B cell (primary cell): Measurements from ENCODE around the gene GNB2. TPM values are rescaled to one million over a fixed set of nuclear protein-coding genes. Genes with fewer than 3 reads are reported as not detected.
A peak's percentile ranks its signal among the peaks of the same experiment; 100 is the strongest.

Experiments
- ATAC-seq: fragments of 200-7000 bp; cut with Tn5 transposase; one replicate; pipeline ENCODE4 v1.10.0; 2021; ENCODE audit warnings: low read depth, mild to moderate bottlenecking, moderate number of reproducible peaks, moderate library complexity
- CTCF ChIA-PET: fragments of 350-600 bp; sonication (Branson Sonifier 250); formaldehyde crosslinking; loops from one replicate; lab custom pipeline; 2021; ENCODE audit warnings: antibody characterized with exemption, inconsistent platforms; lab: Charles Lee
- POLR2A ChIA-PET: fragments of 350-600 bp; sonication (Branson Sonifier 250); formaldehyde crosslinking; loops from one replicate; lab custom pipeline; 2021; ENCODE audit warnings: antibody characterized with exemption; lab: Charles Lee
- DNase-seq: peaks from one replicate; pipeline ENCODE4 v3.0.0; 2013
- H2AFZ ChIP-seq: 2 replicates; pipeline ENCODE4 v1.6.1; 2012; ENCODE audit warnings: mild to moderate bottlenecking, low read depth, low read length; ENCODE audit not compliant: insufficient read depth, poor library complexity, severe bottlenecking
- H3K27ac ChIP-seq, 2 donors: 1 replicate in 1 of 2; 2 replicates in 1 of 2; pipeline ENCODE4 v1.5.1; 2012 to 2013; ENCODE audit warnings: low read length in 2 of 2, mild to moderate bottlenecking in 2 of 2, moderate library complexity in 1 of 2
- H3K27me3 ChIP-seq, 4 experiments: fragments of 200-600 bp in 1 of 4; sonication (generic) in 1 of 4; replicated peaks in 1 of 4; 1 replicate in 2 of 4; 2 replicates in 2 of 4; pipeline versions ENCODE4 v1.6.1 to v1.7.0; 2013 to 2016; ENCODE audit warnings: low read length in 3 of 4, mild to moderate bottlenecking in 2 of 4, mixed read lengths in 1 of 4, moderate library complexity in 1 of 4; ENCODE audit not compliant: insufficient read depth in 4 of 4, control insufficient read depth in 3 of 4; ENCODE audit errors: control extremely low read depth in 1 of 4
- H3K36me3 ChIP-seq, 2 experiments: replicated peaks in 1 of 2; 1 replicate in 1 of 2; 2 replicates in 1 of 2; pipeline versions ENCODE4 v1.6.1 to v1.7.1; 2013; ENCODE audit warnings: low read length in 1 of 2; ENCODE audit not compliant: insufficient read depth in 2 of 2, control insufficient read depth in 1 of 2; ENCODE audit errors: control extremely low read depth in 1 of 2, extremely low read depth in 1 of 2
- H3K4me1 ChIP-seq, 2 donors: fragments of 200-600 bp in 1 of 2; sonication (generic) in 1 of 2; 1 replicate in 1 of 2; 2 replicates in 1 of 2; pipeline versions ENCODE4 v1.5.1 to v1.6.1; 2013 to 2017; ENCODE audit warnings: low read length in 2 of 2; ENCODE audit not compliant: control insufficient read depth in 2 of 2, insufficient read depth in 2 of 2
- H3K4me2 ChIP-seq: replicated peaks from 2 replicates; pipeline ENCODE3; 2012; ENCODE audit warnings: mild to moderate bottlenecking, low read depth, low read length; ENCODE audit not compliant: poor library complexity, severe bottlenecking
- H3K4me3 ChIP-seq, 5 experiments: fragments of 200-600 bp in 1 of 5; sonication (generic) in 1 of 5; 1 replicate in 3 of 5; 2 replicates in 2 of 5; pipeline versions ENCODE4 v1.5.1 to v1.7.0; 2011 to 2016; ENCODE audit warnings: low read length in 4 of 5, mild to moderate bottlenecking in 4 of 5, low read depth in 2 of 5, control low read depth in 1 of 5, moderate library complexity in 1 of 5; ENCODE audit not compliant: insufficient read depth in 1 of 5; ENCODE audit errors: control extremely low read depth in 1 of 5, extremely low read depth in 1 of 5
- H3K79me2 ChIP-seq: fragments of 200-600 bp; sonication (generic); one replicate; pipeline ENCODE4 v1.6.0; 2016; ENCODE audit warnings: low read length; ENCODE audit not compliant: control insufficient read depth, insufficient read depth
- H3K9ac ChIP-seq: fragments of 200-600 bp; sonication (generic); 2 replicates; pipeline ENCODE4 v1.6.1; 2017; ENCODE audit warnings: mild to moderate bottlenecking, low read length, moderate library complexity
- H3K9me3 ChIP-seq, 3 donors: one replicate each; pipeline versions ENCODE4 v1.6.1 to v1.7.1; 2013; ENCODE audit warnings: low read length in 2 of 3; ENCODE audit not compliant: control insufficient read depth in 2 of 3, insufficient read depth in 1 of 3; ENCODE audit errors: control extremely low read depth in 1 of 3
- H4K20me1 ChIP-seq: 2 replicates; pipeline ENCODE4 v1.6.0; 2012; ENCODE audit warnings: mild to moderate bottlenecking, low read length; ENCODE audit not compliant: insufficient read depth, control insufficient read depth, poor library complexity, severe bottlenecking
- H3K27ac Mint-ChIP-seq: one replicate; pipeline ENCODE4 v1.8.0; 2021; ENCODE audit warnings: mixed read lengths
- H3K27me3 Mint-ChIP-seq: one replicate; pipeline ENCODE4 v1.8.0; 2021; ENCODE audit warnings: mixed read lengths
- H3K4me1 Mint-ChIP-seq: one replicate; pipeline ENCODE4 v1.8.0; 2021; ENCODE audit warnings: mixed read lengths
- H3K4me3 Mint-ChIP-seq: one replicate; pipeline ENCODE4 v1.8.0; 2021; ENCODE audit warnings: mixed read lengths
- H3K9me3 Mint-ChIP-seq: one replicate; pipeline ENCODE4 v1.8.0; 2022; ENCODE audit warnings: mixed read lengths; ENCODE audit not compliant: insufficient read depth
- EZH2 ChIP-seq: IDR thresholded peaks from 2 replicates; pipeline ENCODE4 v1.6.1; 2012; ENCODE audit warnings: borderline replicate concordance, low read depth, mild to moderate bottlenecking, moderate library complexity, low read length; ENCODE audit not compliant: insufficient read depth, poor library complexity, severe bottlenecking
- WGBS: methylation state at CpG from one replicate; pipeline ENCODE4 v1.1.5; 2013; ENCODE audit warnings: missing lambda C conversion rate; ENCODE audit not compliant: insufficient coverage; 5-methylcytosine and 5-hydroxymethylcytosine counted together
- intact Hi-C: fragments of 100-400 bp; cut with micrococcal nuclease; formaldehyde crosslinking; loops from one replicate; pipeline ENCODE4 v1.10.0; 2022
- polyA plus RNA-seq: library from polyadenylated mRNA; depleted of rRNA; stranded (reverse); fragments of >200 nt; gene quantifications from 2 replicates; pipeline ENCODE4 v1.2.3, GENCODE V29; 2012
- total RNA-seq, 2 donors: library from RNA; stranded (reverse); fragments of 120-200 nt in 1 of 2; gene quantifications; 1 replicate in 1 of 2; 2 replicates in 1 of 2; pipeline versions ENCODE4 v1.2.3 to v1.2.4, GENCODE V29; 2013 to 2022
- TF ChIP-seq, protein P1 (sequence below): fragments of 200-600 bp; IDR thresholded peaks from one replicate; pipeline ENCODE4 v1.8.0; 2022; ENCODE audit warnings: antibody characterized with exemption, mild to moderate bottlenecking

The GNB2 gene
- total and polyA plus RNA-seq, 2 donors (not counting 1 experiment from before 2014, with no cell fraction given), result 127 to 221 TPM

GRCh38 chr7:100626530-100627237 lies 46.9 kb upstream of the GNB2 start:
- Histone ChIP-seq H3K4me2 (peak overlapping the region; percentile 89), H3K36me3 (no peaks in the 10 kb centered on the region), H3K4me3 (peak overlapping the region in 4 of 5 experiments; percentile 21 to 53 (median 44)), H4K20me1 (no peaks in the 10 kb centered on the region), H3K27me3 (no peaks in the 10 kb centered on the region), H2AFZ (peak overlapping the region; percentile 81), H3K9me3 (no peaks in the 10 kb centered on the region), H3K79me2 (no peaks in the 10 kb centered on the region), H3K27ac (peak overlapping the region in 1 of 2 donors; percentile 55), H3K4me1 (peaks cover 12 to 13% of the 10 kb centered on the region in 2 donors), H3K9ac (peak overlapping the region; percentile 64)
- Mint-ChIP-seq H3K4me1 (peaks cover 11% of the 10 kb centered on the region), H3K4me3 (peak overlapping the region; percentile 80), H3K27me3 (no peaks in the 10 kb centered on the region), H3K9me3 (no peaks in the 10 kb centered on the region), H3K27ac (no peak overlapping the region)
- intact Hi-C loops, result loop anchor here (1.0 kb wide), 4 partner anchors 14 to 47 kb away; partner anchors contain the start of genes FBXO24, GNB2, LRCH4 and MOSPD3
- 6% methylated on average over 29 of the region's 37 CpGs for WGBS
- TF ChIP-seq EZH2, result no peak
- TF ChIP-seq, protein P1, sequence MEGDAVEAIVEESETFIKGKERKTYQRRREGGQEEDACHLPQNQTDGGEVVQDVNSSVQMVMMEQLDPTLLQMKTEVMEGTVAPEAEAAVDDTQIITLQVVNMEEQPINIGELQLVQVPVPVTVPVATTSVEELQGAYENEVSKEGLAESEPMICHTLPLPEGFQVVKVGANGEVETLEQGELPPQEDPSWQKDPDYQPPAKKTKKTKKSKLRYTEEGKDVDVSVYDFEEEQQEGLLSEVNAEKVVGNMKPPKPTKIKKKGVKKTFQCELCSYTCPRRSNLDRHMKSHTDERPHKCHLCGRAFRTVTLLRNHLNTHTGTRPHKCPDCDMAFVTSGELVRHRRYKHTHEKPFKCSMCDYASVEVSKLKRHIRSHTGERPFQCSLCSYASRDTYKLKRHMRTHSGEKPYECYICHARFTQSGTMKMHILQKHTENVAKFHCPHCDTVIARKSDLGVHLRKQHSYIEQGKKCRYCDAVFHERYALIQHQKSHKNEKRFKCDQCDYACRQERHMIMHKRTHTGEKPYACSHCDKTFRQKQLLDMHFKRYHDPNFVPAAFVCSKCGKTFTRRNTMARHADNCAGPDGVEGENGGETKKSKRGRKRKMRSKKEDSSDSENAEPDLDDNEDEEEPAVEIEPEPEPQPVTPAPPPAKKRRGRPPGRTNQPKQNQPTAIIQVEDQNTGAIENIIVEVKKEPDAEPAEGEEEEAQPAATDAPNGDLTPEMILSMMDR, result no peak
- peak; percentile 99 for ATAC-seq
- ChIA-PET CTCF (interaction anchor here (0.5 to 2.4 kb wide), 8 partner anchors 11 to 1241 kb away, joined by 3 to 7 read pairs (median 3); partner anchors contain the start of genes GNB2 and MOSPD3), POLR2A (interaction anchor here (0.6 to 1.4 kb wide), 2 partner anchors 14 to 264 kb away, joined by 3 to 10 read pairs; partner anchors contain the start of gene MOSPD3)
- peak; percentile 83 for DNase-seq

DNA sequence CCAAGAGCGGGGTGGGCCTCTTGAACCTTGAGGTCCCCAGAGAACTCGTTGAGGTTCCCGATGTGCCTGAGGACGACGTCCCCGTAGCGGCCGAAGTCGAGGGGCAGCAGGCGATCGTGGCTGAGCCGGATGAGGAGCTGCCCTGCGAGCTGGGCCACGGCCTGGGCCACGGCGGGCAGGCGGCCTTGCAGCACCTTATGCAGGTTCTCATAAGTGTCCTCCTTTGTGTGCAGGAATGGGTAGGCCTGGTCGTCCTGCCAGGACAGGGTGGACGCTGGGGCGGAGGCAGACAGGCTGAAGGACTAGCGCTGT lies 46.3 kb upstream of the GNB2 start:
- TF ChIP-seq, protein P1, result no peak
- no peak for TF ChIP-seq EZH2
- Mint-ChIP-seq H3K27ac (no peak overlapping the region), H3K9me3 (no peaks in the 10 kb centered on the region), H3K4me3 (peak overlapping the region; percentile 80), H3K4me1 (peaks cover 12% of the 10 kb centered on the region), H3K27me3 (no peaks in the 10 kb centered on the region)
- Histone ChIP-seq H3K27ac (no peak overlapping the region), H3K36me3 (no peaks in the 10 kb centered on the region), H4K20me1 (no peaks in the 10 kb centered on the region), H3K4me3 (peak overlapping the region in 1 of 5 experiments; percentile 48), H3K27me3 (no peaks in the 10 kb centered on the region), H3K9me3 (no peaks in the 10 kb centered on the region), H3K79me2 (no peaks in the 10 kb centered on the region), H3K9ac (peak overlapping the region; percentile 64), H3K4me2 (peak overlapping the region; percentile 89), H2AFZ (peak overlapping the region; percentile 81), H3K4me1 (peaks cover 12 to 13% of the 10 kb centered on the region in 2 donors)
- CTCF ChIA-PET, result interaction anchor here (0.5 to 2.4 kb wide), 5 partner anchors 10 to 1241 kb away, joined by 3 to 7 read pairs (median 3); partner anchors contain the start of gene MOSPD3
- POLR2A ChIA-PET, result interaction anchor here (0.6 to 1.4 kb wide), 2 partner anchors 15 to 265 kb away, joined by 3 to 10 read pairs; partner anchors contain the start of gene MOSPD3
- WGBS, result 97% methylated on average over 19 of the region's 21 CpGs
- intact Hi-C loops, result no loop called here
- DNase-seq (no peak), ATAC-seq (no peak)
